ENCODE measurements around the gene SLC47A2.

GRCh38 chr17:19739241-19740201 lies 23.1 kb upstream of the SLC47A2 start:
- TF ChIP-seq EP300 (IDR thresholded peaks at IDR 0.05) = no peak
- no peak for TF ChIP-seq CTCF (IDR thresholded peaks at IDR 0.05)
